ENCODE results near the gene PDE4D. TPM values are rescaled to one million over a fixed set of nuclear protein-coding genes. Genes with fewer than 3 reads are reported as not detected.

Gene PDE4D
- total RNA-seq, 1 donor from 2014 or later, result 14.2 TPM

- Mint-ChIP-seq H3K9me3 (ENCODE audit: unreplicated experiment) (no peaks in the 10 kb centered on the region), H3K36me3 (ENCODE audit: low read depth, unreplicated experiment) (no peaks in the 10 kb centered on the region), H3K4me1 (ENCODE audit: low read depth, unreplicated experiment) (peaks cover 5% of the 10 kb centered on the region), H3K4me3 (ENCODE audit: unreplicated experiment) (no peak overlapping the region), H3K27me3 (ENCODE audit: low read depth, unreplicated experiment) (no peaks in the 10 kb centered on the region), H3K27ac (ENCODE audit: unreplicated experiment) (no peak overlapping the region)
- H3K4me3 ChIP-seq (ENCODE audit: insufficient read depth, low read depth, low read length), result no peak overlapping the region
- H4K20me1 ChIP-seq (ENCODE audit: insufficient read depth, low read length), result no peaks in the 10 kb centered on the region
- no peak overlapping the region for H3K4me2 ChIP-seq (ENCODE audit: low read length)
- H3K27ac ChIP-seq (ENCODE audit: low read depth, low read length), result no peak overlapping the region
- no peak overlapping the region for H2AFZ ChIP-seq (ENCODE audit: low read depth, low read length)
- no peaks in the 10 kb centered on the region for H3K36me3 ChIP-seq (ENCODE audit: insufficient read depth, low read length)
- DNase-seq (ENCODE audit: low read depth) (no peak), FAIRE-seq (no peak)
- H3K79me2 ChIP-seq (ENCODE audit: insufficient read depth, low read length), result no peaks in the 10 kb centered on the region
- H3K9ac ChIP-seq (ENCODE audit: low read length), result no peak overlapping the region
- TF ChIP-seq EZH2 (IDR thresholded peaks at IDR 0.05; ENCODE audit: insufficient read depth, low read length) (no peak), CTCF (IDR thresholded peaks at IDR 0.05; ENCODE audit: insufficient read depth, low read depth, low read length) (no peak)
- no peaks in the 10 kb centered on the region for H3K9me3 ChIP-seq (ENCODE audit: insufficient read depth, low read depth, low read length)
- no peaks in the 10 kb centered on the region for H3K27me3 ChIP-seq (ENCODE audit: insufficient read depth, low read length)
- H3K4me1 ChIP-seq (ENCODE audit: insufficient read depth, low read length), result peaks cover 6% of the 10 kb centered on the region
Observed at GRCh38 chr5:59274106-59274636, 619.4 kb downstream of the PDE4D start.

GRCh38 chr5:59272809-59273427 lies 620.6 kb downstream of the PDE4D start:
- Mint-ChIP-seq H3K4me1 (ENCODE audit: low read depth, unreplicated experiment) (peaks cover 5% of the 10 kb centered on the region), H3K27me3 (ENCODE audit: low read depth, unreplicated experiment) (no peaks in the 10 kb centered on the region), H3K9me3 (ENCODE audit: unreplicated experiment) (no peaks in the 10 kb centered on the region), H3K36me3 (ENCODE audit: low read depth, unreplicated experiment) (no peaks in the 10 kb centered on the region), H3K4me3 (ENCODE audit: unreplicated experiment) (no peak overlapping the region), H3K27ac (ENCODE audit: unreplicated experiment) (no peak overlapping the region)
- Histone ChIP-seq H2AFZ (ENCODE audit: low read depth, low read length) (no peak overlapping the region), H3K79me2 (ENCODE audit: insufficient read depth, low read length) (no peaks in the 10 kb centered on the region), H3K4me3 (ENCODE audit: insufficient read depth, low read depth, low read length) (no peak overlapping the region), H3K4me2 (ENCODE audit: low read length) (no peak overlapping the region), H3K36me3 (ENCODE audit: insufficient read depth, low read length) (no peaks in the 10 kb centered on the region), H3K27me3 (ENCODE audit: insufficient read depth, low read length) (no peaks in the 10 kb centered on the region), H3K27ac (ENCODE audit: low read depth, low read length) (no peak overlapping the region), H3K4me1 (ENCODE audit: insufficient read depth, low read length) (peaks cover 6% of the 10 kb centered on the region), H4K20me1 (ENCODE audit: insufficient read depth, low read length) (no peaks in the 10 kb centered on the region), H3K9ac (ENCODE audit: low read length) (no peak overlapping the region), H3K9me3 (ENCODE audit: insufficient read depth, low read depth, low read length) (no peaks in the 10 kb centered on the region)
- DNase-seq (ENCODE audit: low read depth), result no peak
- FAIRE-seq, result no peak
- no peak for TF ChIP-seq EZH2 (IDR thresholded peaks at IDR 0.05; ENCODE audit: insufficient read depth, low read length)
- TF ChIP-seq CTCF (IDR thresholded peaks at IDR 0.05; ENCODE audit: insufficient read depth, low read depth, low read length), result no peak

- no peaks in the 10 kb centered on the region for H3K27me3 ChIP-seq (ENCODE audit: insufficient read depth, low read length)
- Mint-ChIP-seq H3K27ac (ENCODE audit: unreplicated experiment) (no peak overlapping the region), H3K9me3 (ENCODE audit: unreplicated experiment) (no peaks in the 10 kb centered on the region), H3K27me3 (ENCODE audit: low read depth, unreplicated experiment) (no peaks in the 10 kb centered on the region), H3K4me3 (ENCODE audit: unreplicated experiment) (no peak overlapping the region), H3K4me1 (ENCODE audit: low read depth, unreplicated experiment) (peaks cover 6% of the 10 kb centered on the region), H3K36me3 (ENCODE audit: low read depth, unreplicated experiment) (no peaks in the 10 kb centered on the region)
- TF ChIP-seq CTCF (IDR thresholded peaks at IDR 0.05; ENCODE audit: insufficient read depth, low read depth, low read length) (no peak), EZH2 (IDR thresholded peaks at IDR 0.05; ENCODE audit: insufficient read depth, low read length) (no peak)
- H3K4me1 ChIP-seq (ENCODE audit: insufficient read depth, low read length), result no peaks in the 10 kb centered on the region
- no peak overlapping the region for H3K4me3 ChIP-seq (ENCODE audit: insufficient read depth, low read depth, low read length)
- H3K27ac ChIP-seq (ENCODE audit: low read depth, low read length), result no peak overlapping the region
- DNase-seq (ENCODE audit: low read depth), result no peak
- no peak overlapping the region for H3K4me2 ChIP-seq (ENCODE audit: low read length)
- H3K79me2 ChIP-seq (ENCODE audit: insufficient read depth, low read length), result no peaks in the 10 kb centered on the region
- no peak overlapping the region for H3K9ac ChIP-seq (ENCODE audit: low read length)
- H4K20me1 ChIP-seq (ENCODE audit: insufficient read depth, low read length), result no peaks in the 10 kb centered on the region
- no peaks in the 10 kb centered on the region for H3K9me3 ChIP-seq (ENCODE audit: insufficient read depth, low read depth, low read length)
- no peak for FAIRE-seq
- H2AFZ ChIP-seq (ENCODE audit: low read depth, low read length), result no peak overlapping the region
- no peaks in the 10 kb centered on the region for H3K36me3 ChIP-seq (ENCODE audit: insufficient read depth, low read length)
Observed at GRCh38 chr5:59268756-59269415, 624.6 kb downstream of the PDE4D start.

Data from astrocyte (in vitro differentiated cells and primary cell).